Neural cell (in vitro differentiated cells): ENCODE results near the gene WDR1.

Experiments
- CTCF ChIP-seq: fragments of 450-650 bp; IDR thresholded peaks from 2 replicates; pipeline ENCODE4 v1.5.1; 2014; ENCODE audit warnings: antibody characterized with exemption, mild to moderate bottlenecking, moderate library complexity; ENCODE audit not compliant: poor library complexity, severe bottlenecking
- POLR2AphosphoS5 ChIP-seq: IDR thresholded peaks from 2 replicates; pipeline ENCODE4 v1.6.1; 2012
- RAD21 ChIP-seq: fragments of 450-650 bp; conservative IDR thresholded peaks from 2 replicates; pipeline ENCODE4 v1.6.1; 2014; ENCODE audit warnings: antibody characterized with exemption, mild to moderate bottlenecking, moderate library complexity

- TF ChIP-seq CTCF (peak; percentile 77), RAD21 (peak; percentile 78), POLR2AphosphoS5 (no peak)
Observed at GRCh38 chr4:10157478-10158332, 41.1 kb upstream of the WDR1 start.
